Stimulated activated CD8-positive, alpha-beta memory T cell treated with anti-CD3 and anti-CD28 coated beads, Interleukin-2, amount 100 ng/mL, for 1 hour (primary cell): ENCODE results near the gene PLXNC1.
A peak's percentile ranks its signal among the peaks of the same experiment; 100 is the strongest.

Experiments used
- DNase-seq, 2 donors: peaks; one replicate each; pipeline ENCODE4 v3.0.0-alpha.2; 2020; ENCODE audit warnings: low read depth in 2 of 2

PLXNC1 gene

GRCh38 chr12:94147991-94148738, at the start of gene PLXNC1:
TSS of gene PLXNC1 (plus strand) at chr12:94148577. CDS start at chr12:94148972, 395 bp downstream.
- peak; percentile 29 to 42 for DNase-seq

- DNase-seq = no peak
These were observed 49.2 kb upstream of the PLXNC1 start for GRCh38 chr12:94099191-94099590.

GRCh38 chr12:94099632-94100031, 48.7 kb upstream of the PLXNC1 start:
- DNase-seq = no peak

GRCh38 chr12:94100211-94100627, 48.2 kb upstream of the PLXNC1 start:
- no peak for DNase-seq

GRCh38 chr12:94100990-94101737, 47.2 kb upstream of the PLXNC1 start:
- peak; percentile 63 to 69 for DNase-seq

- peak; percentile 64 to 74 for DNase-seq
These were observed 46.4 kb upstream of the PLXNC1 start for GRCh38 chr12:94101738-94102660.

GRCh38 chr12:94103986-94104385, 44.4 kb upstream of the PLXNC1 start:
- no peak for DNase-seq

- no peak for DNase-seq
These were observed 40.5 kb upstream of the PLXNC1 start for GRCh38 chr12:94107910-94108309.

- DNase-seq = no peak
These were observed 39.2 kb upstream of the PLXNC1 start for GRCh38 chr12:94109160-94109559.

GRCh38 chr12:94110258-94110657, 38.1 kb upstream of the PLXNC1 start:
- DNase-seq = no peak

- DNase-seq = no peak
These were observed 37.1 kb upstream of the PLXNC1 start for GRCh38 chr12:94111302-94111701.

- DNase-seq = no peak
These were observed 36.3 kb upstream of the PLXNC1 start for GRCh38 chr12:94112121-94112520.

- DNase-seq = no peak
These were observed 34.2 kb upstream of the PLXNC1 start for GRCh38 chr12:94114166-94114565.

- no peak for DNase-seq
These were observed 32.2 kb upstream of the PLXNC1 start for GRCh38 chr12:94116191-94116590.

- no peak for DNase-seq
These were observed 26.5 kb upstream of the PLXNC1 start for GRCh38 chr12:94121886-94122285.

GRCh38 chr12:94122591-94122990, 25.8 kb upstream of the PLXNC1 start:
- DNase-seq = no peak

GRCh38 chr12:94123127-94123526, 25.2 kb upstream of the PLXNC1 start:
- DNase-seq = no peak

- DNase-seq = no peak
These were observed 22.3 kb upstream of the PLXNC1 start for GRCh38 chr12:94126067-94126466.

GRCh38 chr12:94127239-94128131, 20.9 kb upstream of the PLXNC1 start:
- no peak for DNase-seq

GRCh38 chr12:94128280-94128679, 20.1 kb upstream of the PLXNC1 start:
- no peak for DNase-seq
